CD14-positive monocyte (primary cell): ENCODE measurements around the gene LRRTM4. TPM values are rescaled to one million over a fixed set of nuclear protein-coding genes. Genes with fewer than 3 reads are reported as not detected.

ENCODE experiments used
- DNase-seq, 3 donors: peaks; one replicate each; pipeline ENCODE4 v3.0.0-alpha.2; 2011 to 2022
- H2AFZ ChIP-seq: 2 replicates; pipeline ENCODE4 v1.6.0; 2012; ENCODE audit warnings: mild to moderate bottlenecking, low read depth, low read length, inconsistent platforms; ENCODE audit not compliant: insufficient read depth, poor library complexity, severe bottlenecking
- H3K27ac ChIP-seq, 2 donors: 1 replicate in 1 of 2; 2 replicates in 1 of 2; pipeline ENCODE4 v1.5.1; 2012 to 2013; ENCODE audit warnings: low read length in 2 of 2, control low read depth in 1 of 2, inconsistent platforms in 1 of 2, low read depth in 1 of 2, mild to moderate bottlenecking in 1 of 2
- H3K27me3 ChIP-seq, 2 donors: one replicate each; pipeline versions ENCODE4 v1.6.0 to v1.6.1; 2011 to 2013; ENCODE audit warnings: low read length in 2 of 2; ENCODE audit not compliant: control insufficient read depth in 2 of 2, insufficient read depth in 2 of 2
- H3K36me3 ChIP-seq, 2 donors: replicated peaks in 1 of 2; 1 replicate in 1 of 2; 2 replicates in 1 of 2; pipeline versions ENCODE4 v1.5.1 to v1.6.1; 2012 to 2013; ENCODE audit warnings: low read length in 2 of 2, control low read depth in 1 of 2, inconsistent platforms in 1 of 2, mild to moderate bottlenecking in 1 of 2; ENCODE audit not compliant: insufficient read depth in 2 of 2, control insufficient read depth in 1 of 2
- H3K4me1 ChIP-seq, 2 donors: 1 replicate in 1 of 2; 2 replicates in 1 of 2; pipeline versions ENCODE4 v1.5.1 to v1.6.1; 2012 to 2013; ENCODE audit warnings: low read length in 2 of 2, control low read depth in 1 of 2, inconsistent platforms in 1 of 2, mild to moderate bottlenecking in 1 of 2, moderate library complexity in 1 of 2; ENCODE audit not compliant: insufficient read depth in 2 of 2, control insufficient read depth in 1 of 2
- H3K4me2 ChIP-seq: replicated peaks from 2 replicates; pipeline ENCODE3; 2012; ENCODE audit warnings: low read length, moderate library complexity, mild to moderate bottlenecking; ENCODE audit not compliant: poor library complexity, severe bottlenecking; ENCODE audit errors: extremely low read depth
- H3K4me3 ChIP-seq, 3 experiments: fragments of 200-600 bp in 1 of 3; sonication (generic) in 1 of 3; replicated peaks in 1 of 3; 1 replicate in 2 of 3; 2 replicates in 1 of 3; pipeline ENCODE4 v1.5.1; 2011 to 2013; ENCODE audit warnings: low read length in 3 of 3, mild to moderate bottlenecking in 3 of 3, control low read depth in 2 of 3, low read depth in 2 of 3, inconsistent platforms in 1 of 3, moderate library complexity in 1 of 3
- H3K79me2 ChIP-seq: 2 replicates; pipeline ENCODE4 v1.6.0; 2012; ENCODE audit warnings: mild to moderate bottlenecking, control low read depth, inconsistent platforms, low read length, moderate library complexity; ENCODE audit not compliant: insufficient read depth
- H3K9ac ChIP-seq: 2 replicates; pipeline ENCODE4 v1.6.0; 2017; ENCODE audit warnings: low read length, mild to moderate bottlenecking; ENCODE audit not compliant: insufficient read depth, poor library complexity, severe bottlenecking
- H3K9me3 ChIP-seq, 2 donors: replicated peaks in 1 of 2; 1 replicate in 1 of 2; 2 replicates in 1 of 2; pipeline versions ENCODE4 v1.5.1 to v1.6.1; 2012 to 2013; ENCODE audit warnings: low read length in 2 of 2, control low read depth in 1 of 2; ENCODE audit not compliant: control insufficient read depth in 1 of 2, insufficient read depth in 1 of 2
- H4K20me1 ChIP-seq: 2 replicates; pipeline ENCODE4 v1.6.0; 2012; ENCODE audit warnings: mild to moderate bottlenecking, low read length, control low read depth, moderate library complexity; ENCODE audit not compliant: insufficient read depth
- H3K27ac Mint-ChIP-seq, 7 donors: one replicate each; pipeline ENCODE4 v1.8.0; 2020; ENCODE audit warnings: mild to moderate bottlenecking in 7 of 7, mixed read lengths in 7 of 7, moderate library complexity in 6 of 7, inconsistent platforms in 2 of 7
- H3K27me3 Mint-ChIP-seq, 3 donors: one replicate each; pipeline ENCODE4 v1.8.0; 2021 to 2022; ENCODE audit warnings: low read depth in 3 of 3, mild to moderate bottlenecking in 3 of 3, mixed read lengths in 3 of 3, moderate library complexity in 3 of 3, inconsistent platforms in 1 of 3
- H3K36me3 Mint-ChIP-seq, 2 donors: one replicate each; pipeline ENCODE4 v1.8.0; 2020; ENCODE audit warnings: mixed read lengths in 2 of 2, inconsistent platforms in 1 of 2, mild to moderate bottlenecking in 1 of 2
- H3K4me1 Mint-ChIP-seq: one replicate; pipeline ENCODE4 v1.8.0; 2020; ENCODE audit warnings: mild to moderate bottlenecking, mixed read lengths
- H3K4me3 Mint-ChIP-seq, 2 donors: one replicate each; pipeline ENCODE4 v1.8.0; 2020; ENCODE audit warnings: mild to moderate bottlenecking in 2 of 2, mixed read lengths in 2 of 2, moderate library complexity in 1 of 2
- H3K9me3 Mint-ChIP-seq, 7 donors: one replicate each; pipeline ENCODE4 v1.8.0; 2020 to 2022; ENCODE audit warnings: mixed read lengths in 7 of 7, mild to moderate bottlenecking in 6 of 7, moderate library complexity in 6 of 7, inconsistent platforms in 2 of 7
- WGBS: methylation state at CpG from one replicate; pipeline ENCODE4 v1.1.5; 2013; ENCODE audit warnings: missing lambda C conversion rate; ENCODE audit not compliant: insufficient coverage; 5-methylcytosine and 5-hydroxymethylcytosine counted together
- intact Hi-C, 2 donors: fragments of 100-400 bp; cut with micrococcal nuclease; formaldehyde crosslinking; loops; one replicate each; pipeline versions ENCODE4 v1.15.0 to v1.15.1; 2023
- polyA plus RNA-seq, 3 donors: library from polyadenylated mRNA; depleted of rRNA in 1 of 3; unstranded in 2 of 3; stranded (reverse) in 1 of 3; fragments of 300-500 nt in 2 of 3; fragments of >200 nt in 1 of 3; fragmentation: Illumina TruSeq in 2 of 3; gene quantifications; 1 replicate in 2 of 3; 2 replicates in 1 of 3; pipeline ENCODE4 v1.2.3, GENCODE V29; 2012 to 2021
- TF ChIP-seq, protein P1 (sequence below): fragments of 200-600 bp; IDR thresholded peaks from one replicate; pipeline ENCODE4 v1.8.0; 2022; ENCODE audit warnings: antibody characterized with exemption, mild to moderate bottlenecking

LRRTM4 gene
- polyA plus RNA-seq, 3 donors: not detected

DNA sequence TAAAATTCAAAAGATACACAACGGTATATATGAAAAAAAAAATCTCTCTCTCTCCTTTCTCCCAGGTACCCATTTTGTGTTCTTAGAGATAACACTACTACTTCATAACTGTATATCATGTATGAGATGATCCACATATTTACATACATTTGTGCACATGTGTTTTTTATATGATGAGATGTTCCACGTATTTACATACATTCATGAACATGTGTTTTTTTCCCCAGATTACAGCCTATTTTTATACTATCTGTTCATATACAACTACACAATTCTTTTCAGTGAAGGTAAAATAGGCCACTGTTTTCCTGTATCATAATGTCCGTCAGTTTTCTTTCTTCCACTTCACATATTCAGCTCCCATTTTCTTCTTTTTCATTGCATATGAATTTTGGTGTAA lies 808.9 kb downstream of the LRRTM4 start:
- Histone ChIP-seq H3K9me3 (peaks cover 3 to 4% of the 10 kb centered on the region in 2 donors), H3K4me3 (no peak overlapping the region), H4K20me1 (no peaks in the 10 kb centered on the region), H3K4me1 (no peaks in the 10 kb centered on the region), H3K9ac (no peak overlapping the region), H3K27me3 (no peaks in the 10 kb centered on the region), H3K4me2 (no peak overlapping the region), H3K27ac (no peak overlapping the region), H2AFZ (no peak overlapping the region), H3K79me2 (no peaks in the 10 kb centered on the region), H3K36me3 (no peaks in the 10 kb centered on the region)
- no peak for DNase-seq
- TF ChIP-seq, protein P1, sequence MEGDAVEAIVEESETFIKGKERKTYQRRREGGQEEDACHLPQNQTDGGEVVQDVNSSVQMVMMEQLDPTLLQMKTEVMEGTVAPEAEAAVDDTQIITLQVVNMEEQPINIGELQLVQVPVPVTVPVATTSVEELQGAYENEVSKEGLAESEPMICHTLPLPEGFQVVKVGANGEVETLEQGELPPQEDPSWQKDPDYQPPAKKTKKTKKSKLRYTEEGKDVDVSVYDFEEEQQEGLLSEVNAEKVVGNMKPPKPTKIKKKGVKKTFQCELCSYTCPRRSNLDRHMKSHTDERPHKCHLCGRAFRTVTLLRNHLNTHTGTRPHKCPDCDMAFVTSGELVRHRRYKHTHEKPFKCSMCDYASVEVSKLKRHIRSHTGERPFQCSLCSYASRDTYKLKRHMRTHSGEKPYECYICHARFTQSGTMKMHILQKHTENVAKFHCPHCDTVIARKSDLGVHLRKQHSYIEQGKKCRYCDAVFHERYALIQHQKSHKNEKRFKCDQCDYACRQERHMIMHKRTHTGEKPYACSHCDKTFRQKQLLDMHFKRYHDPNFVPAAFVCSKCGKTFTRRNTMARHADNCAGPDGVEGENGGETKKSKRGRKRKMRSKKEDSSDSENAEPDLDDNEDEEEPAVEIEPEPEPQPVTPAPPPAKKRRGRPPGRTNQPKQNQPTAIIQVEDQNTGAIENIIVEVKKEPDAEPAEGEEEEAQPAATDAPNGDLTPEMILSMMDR: no peak
- H3K4me3 Mint-ChIP-seq: no peak overlapping the region
- H3K36me3 Mint-ChIP-seq: no peaks in the 10 kb centered on the region
- no peaks in the 10 kb centered on the region for H3K27me3 Mint-ChIP-seq
- WGBS: no CpG with 5 or more reads among the region's 3 CpGs
- H3K9me3 Mint-ChIP-seq: peaks cover 0 to 4% (median 2%) of the 10 kb centered on the region in 7 donors
- no peaks in the 10 kb centered on the region for H3K4me1 Mint-ChIP-seq
- H3K27ac Mint-ChIP-seq: no peak overlapping the region
- intact Hi-C loops: no loop called here

DNA sequence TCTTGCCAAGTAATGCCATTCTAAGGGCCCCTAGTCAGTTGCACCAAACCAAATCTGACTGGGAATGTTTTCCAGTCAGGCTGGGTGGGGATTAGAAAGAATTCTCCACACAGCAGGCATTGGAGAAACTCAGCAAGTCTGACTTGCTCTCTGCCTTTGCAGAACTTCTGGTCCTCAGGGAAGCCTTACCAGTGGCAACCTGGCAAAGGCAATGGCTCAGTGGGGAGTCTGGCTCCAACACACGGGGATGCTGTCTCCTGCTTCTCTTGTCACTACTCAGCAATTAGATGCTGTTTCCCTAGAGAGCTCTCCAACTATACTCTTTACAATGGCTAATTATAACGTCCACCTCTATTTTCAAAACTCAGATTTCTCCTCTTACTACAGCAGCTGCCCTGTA lies 810.7 kb downstream of the LRRTM4 start:
- no peak overlapping the region for H3K4me3 Mint-ChIP-seq
- H3K36me3 ChIP-seq: no peaks in the 10 kb centered on the region
- no peaks in the 10 kb centered on the region for H3K4me1 ChIP-seq
- H3K79me2 ChIP-seq: no peaks in the 10 kb centered on the region
- intact Hi-C loops: no loop called here
- no peak overlapping the region for H3K9ac ChIP-seq
- TF ChIP-seq, protein P1: no peak
- no peaks in the 10 kb centered on the region for H3K36me3 Mint-ChIP-seq
- peaks cover 2 to 11% (median 5%) of the 10 kb centered on the region in 7 donors for H3K9me3 Mint-ChIP-seq
- peaks cover 3 to 5% of the 10 kb centered on the region in 2 donors for H3K9me3 ChIP-seq
- no peak overlapping the region for H3K27ac ChIP-seq
- no peak overlapping the region for H2AFZ ChIP-seq
- no peak overlapping the region for H3K27ac Mint-ChIP-seq
- no peak overlapping the region for H3K4me3 ChIP-seq
- H3K27me3 Mint-ChIP-seq: no peaks in the 10 kb centered on the region
- no peaks in the 10 kb centered on the region for H4K20me1 ChIP-seq
- no peak for DNase-seq
- H3K27me3 ChIP-seq: no peaks in the 10 kb centered on the region
- H3K4me1 Mint-ChIP-seq: no peaks in the 10 kb centered on the region
- H3K4me2 ChIP-seq: no peak overlapping the region
- WGBS: 46% methylated on average over 2 of the region's 2 CpGs
